ENCODE measurements around the gene TMEM82. TPM values are rescaled to one million over a fixed set of nuclear protein-coding genes. Genes with fewer than 3 reads are reported as not detected.

The TMEM82 gene
- total and polyA plus RNA-seq, 2 of the 13 experiments (the other 11 are each of a cell fraction or from before 2014, with no cell fraction given): 0.24 to 0.97 TPM

- TF ChIP-seq STAG1 (CRISPR knock-in tag; IDR thresholded peaks at IDR 0.05): peak; percentile 96
- TF ChIP-seq NR2F2 (IDR thresholded peaks at IDR 0.05; ENCODE audit: borderline replicate concordance, low read depth): no peak
- peak; percentile 56; the same call in 1 of the 2 replicates for TF ChIP-seq TBX2 (CRISPR knock-in tag; IDR thresholded peaks at IDR 0.05; ENCODE audit: borderline replicate concordance)
- TF ChIP-seq ZNF598 (CRISPR knock-in tag; IDR thresholded peaks at IDR 0.05; ENCODE audit: borderline replicate concordance): peak; percentile 35; the same call in 1 of the 2 replicates
- no peak for TF ChIP-seq MED8 (CRISPR knock-in tag; IDR thresholded peaks at IDR 0.05; ENCODE audit: insufficient replicate concordance)
- TF ChIP-seq MIER3 (CRISPR knock-in tag; IDR thresholded peaks at IDR 0.05; ENCODE audit: borderline replicate concordance): 0 out of 2 replicates have a peak, but pooled peaks have one; percentile 60
- no peak for TF ChIP-seq ZNF660 (CRISPR knock-in tag; IDR thresholded peaks at IDR 0.05; ENCODE audit: borderline replicate concordance, low read depth)
- TF ChIP-seq FOXA3 (CRISPR knock-in tag; IDR thresholded peaks at IDR 0.05): peak; percentile 29; the same call in 1 of the 2 replicates
- TF ChIP-seq ZFP91 (CRISPR knock-in tag; IDR thresholded peaks at IDR 0.05; ENCODE audit: borderline replicate concordance): peak; percentile 31; the same call in 1 of the 2 replicates
- no peak for TF ChIP-seq ZNF260 (CRISPR knock-in tag; IDR thresholded peaks at IDR 0.05; ENCODE audit: borderline replicate concordance, low read depth)
- TF ChIP-seq NR2C2 (CRISPR knock-in tag; IDR thresholded peaks at IDR 0.05; ENCODE audit: borderline replicate concordance): no peak
- no peak for TF ChIP-seq ZNF142 (CRISPR knock-in tag; IDR thresholded peaks at IDR 0.05)
Measured at GRCh38 chr1:15740924-15741850, 1.1 kb upstream of the TMEM82 start (continued).
